Germinal center (tissue), 1 donor: ENCODE results near the gene OR1D5.
"Not testable (repeated sequence)": the region's sequence is repeated elsewhere in the genome, so short reads cannot be mapped to it uniquely, and the experiment has no call there.

Experiments used
- DNase-seq: peaks from one replicate; pipeline ENCODE4 v3.0.0; 2012; ENCODE audit warnings: mixed read lengths, low spot score

OR1D5 gene

DNA sequence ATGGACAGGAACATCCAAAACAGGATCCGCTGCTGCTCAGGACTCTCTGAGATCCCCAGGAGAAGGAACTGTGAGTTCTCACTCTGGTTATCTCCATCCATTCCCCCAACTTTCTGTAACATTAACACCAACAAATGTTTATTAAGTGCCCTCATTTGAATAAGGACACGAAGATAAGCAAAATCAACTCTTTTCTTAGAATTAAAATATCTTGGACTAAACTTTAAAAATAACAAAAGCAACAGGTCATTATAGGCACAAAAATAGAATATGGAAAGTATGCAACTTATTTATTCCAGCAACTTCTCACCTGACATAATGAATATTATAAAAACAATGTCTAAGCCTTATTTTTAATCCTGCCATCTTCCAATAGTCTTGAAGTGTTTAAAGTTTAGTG lies at the start of gene OR1D5:
TSS of gene OR1D5 (minus strand) at position 101 of the 400 bp plus-strand sequence. CDS start at position 101, 0 bp downstream.
- DNase-seq, result not testable (repeated sequence)

DNA sequence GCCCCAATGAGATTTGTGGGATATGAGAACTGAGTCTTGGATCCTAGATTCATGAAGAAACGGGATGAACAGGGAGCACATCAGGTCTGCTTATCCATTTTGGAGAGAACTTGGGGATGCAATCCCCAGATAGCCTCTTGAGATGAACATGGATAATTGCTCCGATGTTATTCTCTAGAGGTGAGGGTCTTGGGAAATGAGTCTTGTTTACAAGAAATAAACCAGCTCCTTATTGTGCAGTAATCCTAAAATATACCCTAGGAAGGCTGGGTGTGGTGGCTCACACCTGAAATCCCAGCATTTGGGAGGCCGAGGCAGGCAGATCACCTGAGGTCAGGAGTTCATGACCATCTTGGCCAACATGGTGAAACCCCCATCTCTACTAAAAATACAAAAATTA lies 40.9 kb upstream of the OR1D5 start, which contains the start of gene OR1D2:
TSS of gene OR1D2 (minus strand) at position 101 of the 400 bp plus-strand sequence. CDS start 11,426 bp downstream, outside the sequence.
- DNase-seq, result no peak

DNA sequence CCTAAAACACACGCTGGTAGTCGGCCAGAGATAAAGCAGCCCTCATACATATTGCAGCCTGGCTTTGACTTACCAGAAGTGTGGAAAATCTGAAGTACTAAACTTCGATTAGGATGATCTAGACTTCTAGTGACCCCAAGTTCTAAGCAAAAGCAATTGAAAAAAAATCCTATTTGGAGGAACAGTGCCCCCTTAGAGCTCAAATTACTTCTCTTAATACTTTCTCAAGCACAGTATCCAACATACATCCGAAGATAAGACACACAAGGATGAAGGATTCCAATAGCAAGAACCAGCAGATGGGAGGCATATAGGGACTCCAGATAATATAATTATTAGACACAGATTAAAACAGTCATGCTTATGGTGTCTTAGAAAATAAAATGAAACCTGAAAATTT lies 10.4 kb upstream of the OR1D5 start:
- DNase-seq, result not testable (repeated sequence)

GRCh38 chr17:3065192-3065591 lies 1.8 kb upstream of the OR1D5 start:
- not testable (repeated sequence) for DNase-seq

DNA sequence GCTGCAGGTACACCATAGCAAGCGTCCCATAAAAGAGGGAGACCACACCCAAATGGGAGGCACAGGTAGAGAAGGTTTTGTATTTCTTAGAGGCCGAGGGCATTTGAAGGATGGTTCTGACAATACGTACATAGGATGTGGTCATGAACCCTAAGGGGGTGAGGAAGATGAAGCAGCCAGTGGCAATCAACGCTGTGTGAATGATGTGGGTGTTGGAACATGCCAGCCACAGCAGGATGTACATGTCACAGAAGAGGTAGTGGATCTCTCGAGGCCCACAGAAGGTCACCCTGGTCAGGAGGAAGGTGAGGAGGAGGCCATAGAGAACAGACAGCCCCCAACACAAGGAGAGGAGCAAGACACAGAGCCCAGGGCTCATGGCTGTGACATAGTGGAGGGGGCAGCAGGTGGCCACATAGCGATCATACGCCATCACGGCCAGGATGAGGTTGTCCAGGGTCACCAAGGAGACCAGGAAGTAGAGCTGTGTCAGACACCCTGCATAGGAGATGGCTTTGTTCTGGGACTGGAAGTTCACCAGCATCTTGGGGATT lies 506 bp downstream of the OR1D5 start:
- DNase-seq, result not testable (repeated sequence)

DNA sequence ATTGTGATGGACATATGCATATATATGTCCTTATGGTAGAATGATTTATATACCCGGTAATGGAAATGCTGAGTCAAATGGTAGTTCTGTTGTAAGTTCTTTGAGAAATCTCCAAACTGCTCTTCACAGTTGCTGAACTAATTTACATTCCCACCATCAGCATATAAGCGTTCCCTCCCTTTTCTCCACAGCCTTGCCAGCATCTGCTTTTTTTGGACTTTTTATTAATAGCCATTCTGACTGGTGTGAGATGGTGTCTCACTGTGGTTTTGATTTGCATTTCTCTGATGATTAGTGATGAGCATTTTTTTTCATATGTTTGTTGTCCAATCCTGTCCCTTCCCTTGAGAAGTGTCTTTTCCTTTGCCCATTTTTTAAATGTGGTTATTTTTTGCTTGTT lies 8.5 kb downstream of the OR1D5 start:
- not testable (repeated sequence) for DNase-seq

GRCh38 chr17:3049705-3050295 lies 13.6 kb downstream of the OR1D5 start:
- no peak for DNase-seq

DNA sequence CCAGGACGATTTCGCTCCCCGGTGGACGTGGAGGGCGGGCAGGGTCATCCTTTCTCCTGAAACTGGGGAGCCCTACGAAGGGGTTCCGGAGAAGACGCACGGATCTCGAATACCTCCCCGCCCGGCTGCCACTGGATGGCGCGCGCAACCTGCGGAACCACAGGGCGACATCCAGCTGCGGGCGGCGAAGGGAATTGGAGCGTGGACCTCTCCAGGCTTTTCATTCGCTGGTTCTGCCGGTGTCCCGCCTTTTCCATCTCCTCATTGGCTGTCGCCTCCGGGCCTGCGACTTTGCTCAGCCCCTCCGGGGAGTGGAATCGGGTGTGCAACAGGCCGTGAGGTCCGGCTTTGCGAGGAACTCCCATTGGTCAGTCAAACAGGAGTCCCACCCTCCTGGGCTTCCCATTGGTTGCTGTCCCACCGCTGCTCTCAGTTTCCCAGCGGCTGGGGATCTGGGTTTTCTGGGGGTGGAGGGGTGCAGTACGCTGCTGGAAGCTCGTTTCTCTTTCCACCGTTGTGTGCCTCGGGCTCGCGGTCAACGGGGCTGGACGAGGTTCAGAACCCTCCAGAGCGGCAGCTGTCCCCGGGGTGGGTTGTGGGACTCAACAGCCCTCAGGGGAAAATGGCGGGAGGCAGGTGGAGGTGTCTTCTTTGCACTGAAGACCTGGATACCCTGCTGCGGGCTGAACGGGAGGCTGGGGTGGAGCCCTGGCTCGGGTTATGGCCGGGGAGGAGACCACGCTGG lies 14.5 kb downstream of the OR1D5 start:
- peak; percentile 93 for DNase-seq

GRCh38 chr17:3046753-3047152 lies 16.7 kb downstream of the OR1D5 start:
- DNase-seq, result no peak

DNA sequence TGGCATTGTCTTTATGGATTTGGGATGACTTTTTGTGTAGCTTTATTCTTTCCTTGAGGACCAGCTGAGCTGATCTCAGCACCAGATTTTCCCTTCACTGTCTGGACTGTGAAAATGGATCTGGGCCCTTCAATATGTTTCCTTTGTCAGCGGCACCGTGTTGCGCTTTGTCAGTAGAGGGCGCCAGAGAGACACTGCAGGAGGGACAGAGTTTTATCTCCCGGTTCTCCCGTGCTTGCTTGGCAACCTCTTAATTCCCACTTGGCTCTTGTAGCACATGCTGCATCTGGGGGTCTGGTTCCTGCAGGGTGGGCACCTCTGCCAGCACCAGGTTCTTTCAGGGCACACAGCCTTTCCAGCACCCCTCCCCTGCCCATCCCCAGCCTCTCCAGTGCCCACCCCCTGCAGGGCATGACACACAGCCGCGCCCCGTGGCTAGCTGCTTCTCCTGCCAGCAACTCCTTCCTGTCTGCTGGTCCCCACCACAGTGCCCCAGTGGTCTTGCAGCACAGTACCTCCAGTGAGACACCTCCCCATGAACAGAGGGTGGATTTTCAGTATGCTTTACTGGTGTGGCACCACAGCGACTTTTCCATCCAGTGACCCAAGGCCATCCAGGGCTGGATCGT lies 19.6 kb downstream of the OR1D5 start:
- DNase-seq, result no peak

DNA sequence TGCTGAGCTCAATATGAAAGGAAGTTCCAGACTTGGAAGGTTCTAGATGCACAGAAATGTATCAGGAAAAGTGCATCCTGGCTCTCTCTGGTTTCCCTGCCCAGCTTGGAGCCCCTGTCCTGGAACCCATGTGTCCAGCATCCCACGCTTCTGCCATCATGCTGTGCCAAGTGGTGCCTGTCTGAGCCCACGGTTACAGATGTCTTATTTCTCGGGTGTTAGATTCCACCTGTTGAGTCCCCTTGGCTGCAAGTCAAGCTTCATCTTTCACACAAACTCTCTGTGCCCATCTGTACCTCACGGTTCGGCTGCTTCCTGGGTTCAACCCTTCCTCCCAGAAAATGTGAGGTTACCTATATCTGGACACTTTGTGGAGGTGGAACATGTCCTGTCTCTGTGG lies 22.5 kb downstream of the OR1D5 start:
- no peak for DNase-seq

GRCh38 chr17:3039736-3040135 lies 23.7 kb downstream of the OR1D5 start:
- no peak for DNase-seq

- DNase-seq, result no peak
Observed at GRCh38 chr17:3038941-3039340, 24.5 kb downstream of the OR1D5 start.

DNA sequence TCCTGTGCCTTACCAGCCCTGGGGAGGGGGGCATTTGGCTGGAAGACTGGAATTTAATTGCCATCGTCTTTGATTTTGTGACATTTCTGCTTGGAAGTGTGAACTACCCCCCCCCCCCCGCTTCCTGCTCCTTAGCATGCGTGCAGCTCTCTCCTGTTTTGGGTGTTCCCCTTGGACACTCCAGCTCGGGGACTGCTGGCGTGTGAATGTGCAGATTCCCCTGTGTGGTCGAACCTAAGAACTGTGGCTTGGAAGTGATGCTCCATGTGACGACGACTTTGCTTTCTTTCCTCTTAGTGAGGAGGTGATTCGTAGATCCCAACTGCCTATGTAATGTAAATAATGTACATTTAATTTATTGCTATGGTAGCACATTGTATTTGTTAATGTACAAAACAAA lies 26.1 kb downstream of the OR1D5 start:
- DNase-seq, result no peak

GRCh38 chr17:3036800-3037199 lies 26.6 kb downstream of the OR1D5 start:
- DNase-seq, result no peak

DNA sequence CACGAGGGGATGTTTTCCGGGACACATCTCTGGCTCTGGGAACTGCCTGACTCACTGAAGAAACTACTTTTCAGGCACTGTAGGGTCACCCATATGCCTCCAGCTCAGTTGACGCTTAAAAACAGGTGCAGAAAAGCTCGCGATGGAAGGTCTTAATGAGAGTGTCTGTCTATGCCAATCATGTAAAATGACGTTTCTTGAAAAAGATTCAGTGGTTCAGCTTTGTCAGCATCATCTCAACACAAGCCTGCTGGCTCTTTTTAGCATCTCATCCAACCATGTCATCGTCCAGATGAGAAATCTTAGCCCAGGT lies 27.5 kb downstream of the OR1D5 start:
- DNase-seq, result no peak

GRCh38 chr17:3035256-3035967 lies 28.0 kb downstream of the OR1D5 start:
- no peak for DNase-seq

- no peak for DNase-seq
Observed at GRCh38 chr17:3034578-3034920, 28.9 kb downstream of the OR1D5 start.

GRCh38 chr17:3033741-3034577 lies 29.4 kb downstream of the OR1D5 start:
- DNase-seq, result no peak

GRCh38 chr17:3033248-3033640 lies 30.2 kb downstream of the OR1D5 start:
- no peak for DNase-seq
